Lower leg skin (tissue), 3 donors: ENCODE results near the gene SYF2.
"Not testable (repeated sequence)": the region's sequence is repeated elsewhere in the genome, so short reads cannot be mapped to it uniquely, and the experiment has no call there.

Experiments
- POLR2A ChIP-seq, 2 donors: fragments of 450-650 bp; IDR thresholded peaks; one replicate each; pipeline ENCODE4 v1.6.1; 2016 to 2017; ENCODE audit warnings: antibody characterized with exemption in 2 of 2, mild to moderate bottlenecking in 1 of 2, moderate library complexity in 1 of 2
- TF ChIP-seq, protein P1 (sequence below), 3 donors: fragments of 450-650 bp; IDR thresholded peaks; one replicate each; pipeline ENCODE4 v1.5.1; 2016; ENCODE audit warnings: antibody characterized with exemption in 3 of 3, mild to moderate bottlenecking in 3 of 3, moderate library complexity in 2 of 3

DNA sequence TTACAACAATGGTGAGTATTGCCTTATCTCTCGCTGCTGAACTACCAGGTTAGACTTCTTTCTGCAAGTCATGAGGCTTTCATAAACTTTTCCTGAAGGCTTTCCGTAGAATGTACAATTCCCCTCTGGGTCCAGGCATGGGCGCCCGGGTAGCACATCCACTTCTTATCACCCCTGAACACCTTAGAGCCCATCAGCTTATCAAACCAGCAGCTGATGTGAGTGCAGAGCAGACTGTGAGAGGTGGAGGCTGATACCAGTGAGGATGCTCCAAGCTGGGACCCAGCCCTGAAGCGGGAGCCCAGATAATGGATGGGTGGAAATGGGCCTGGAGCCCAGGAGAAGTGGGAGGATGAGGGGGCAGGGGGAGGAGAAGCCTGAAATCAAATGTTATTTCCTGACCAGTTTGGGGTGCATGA, 47.4 kb upstream of the SYF2 start:
- TF ChIP-seq, protein P1, sequence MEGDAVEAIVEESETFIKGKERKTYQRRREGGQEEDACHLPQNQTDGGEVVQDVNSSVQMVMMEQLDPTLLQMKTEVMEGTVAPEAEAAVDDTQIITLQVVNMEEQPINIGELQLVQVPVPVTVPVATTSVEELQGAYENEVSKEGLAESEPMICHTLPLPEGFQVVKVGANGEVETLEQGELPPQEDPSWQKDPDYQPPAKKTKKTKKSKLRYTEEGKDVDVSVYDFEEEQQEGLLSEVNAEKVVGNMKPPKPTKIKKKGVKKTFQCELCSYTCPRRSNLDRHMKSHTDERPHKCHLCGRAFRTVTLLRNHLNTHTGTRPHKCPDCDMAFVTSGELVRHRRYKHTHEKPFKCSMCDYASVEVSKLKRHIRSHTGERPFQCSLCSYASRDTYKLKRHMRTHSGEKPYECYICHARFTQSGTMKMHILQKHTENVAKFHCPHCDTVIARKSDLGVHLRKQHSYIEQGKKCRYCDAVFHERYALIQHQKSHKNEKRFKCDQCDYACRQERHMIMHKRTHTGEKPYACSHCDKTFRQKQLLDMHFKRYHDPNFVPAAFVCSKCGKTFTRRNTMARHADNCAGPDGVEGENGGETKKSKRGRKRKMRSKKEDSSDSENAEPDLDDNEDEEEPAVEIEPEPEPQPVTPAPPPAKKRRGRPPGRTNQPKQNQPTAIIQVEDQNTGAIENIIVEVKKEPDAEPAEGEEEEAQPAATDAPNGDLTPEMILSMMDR (IDR thresholded peaks at IDR 0.05), result not testable (repeated sequence)
- not testable (repeated sequence) for TF ChIP-seq POLR2A (IDR thresholded peaks at IDR 0.05)
